Measurements from ENCODE around the gene ITCH. TPM values are rescaled to one million over a fixed set of nuclear protein-coding genes. Genes with fewer than 3 reads are reported as not detected.
"Not testable (repeated sequence)": the region's sequence is repeated elsewhere in the genome, so short reads cannot be mapped to it uniquely, and the experiment has no call there.

ITCH gene
- polyA plus RNA-seq (2014; cell fraction: cytosol; rRNA removed), result 27.7 and 36.2 TPM in 2 replicates
- 24.4 and 26.2 TPM in 2 replicates for polyA plus RNA-seq (2014; cell fraction: nucleus; rRNA removed)

- peak; percentile 96 for DNase-seq (ENCODE audit: low spot score)
Observed at GRCh38 chr20:34363062-34363464, at the start of gene ITCH. ITCH (plus strand) TSS chr20:34363273; CDS start chr20:34393812, 30,539 bp downstream.

- no peak for DNase-seq (ENCODE audit: low spot score)
Observed at GRCh38 chr20:34315236-34315635, 47.8 kb upstream of the ITCH start.

- no peak for DNase-seq (ENCODE audit: low spot score)
Observed at GRCh38 chr20:34316196-34316814, 46.8 kb upstream of the ITCH start.

GRCh38 chr20:34318609-34319443, 44.2 kb upstream of the ITCH start:
- no peak for DNase-seq (ENCODE audit: low spot score)

GRCh38 chr20:34320861-34321260, 42.2 kb upstream of the ITCH start:
- no peak for DNase-seq (ENCODE audit: low spot score)

GRCh38 chr20:34322267-34323105, 40.6 kb upstream of the ITCH start:
- no peak for DNase-seq (ENCODE audit: low spot score)

- no peak for DNase-seq (ENCODE audit: low spot score)
Observed at GRCh38 chr20:34324541-34324940, 38.5 kb upstream of the ITCH start.

GRCh38 chr20:34328207-34328606, 34.9 kb upstream of the ITCH start:
- not testable (repeated sequence) for DNase-seq (ENCODE audit: low spot score)

GRCh38 chr20:34328928-34329677, 34.0 kb upstream of the ITCH start:
- no peak for DNase-seq (ENCODE audit: low spot score)

- DNase-seq (ENCODE audit: low spot score), result not testable (repeated sequence)
Observed at GRCh38 chr20:34330861-34331544, 32.1 kb upstream of the ITCH start.

- no peak for DNase-seq (ENCODE audit: low spot score)
Observed at GRCh38 chr20:34331838-34332237, 31.2 kb upstream of the ITCH start.

- DNase-seq (ENCODE audit: low spot score), result no peak
Observed at GRCh38 chr20:34332262-34332920, 30.7 kb upstream of the ITCH start.

- no peak for DNase-seq (ENCODE audit: low spot score)
Observed at GRCh38 chr20:34333786-34334185, 29.3 kb upstream of the ITCH start.

GRCh38 chr20:34334654-34335407, 28.2 kb upstream of the ITCH start:
- no peak for DNase-seq (ENCODE audit: low spot score)

- DNase-seq (ENCODE audit: low spot score), result no peak
Observed at GRCh38 chr20:34337544-34337943, 25.5 kb upstream of the ITCH start.

- DNase-seq (ENCODE audit: low spot score), result no peak
Observed at GRCh38 chr20:34337982-34338726, 24.9 kb upstream of the ITCH start.

GRCh38 chr20:34340726-34341125, 22.3 kb upstream of the ITCH start:
- not testable (repeated sequence) for DNase-seq (ENCODE audit: low spot score)

GRCh38 chr20:34341199-34341598, 21.9 kb upstream of the ITCH start:
- DNase-seq (ENCODE audit: low spot score), result not testable (repeated sequence)
